Gastroesophageal sphincter (tissue), 3 donors: ENCODE measurements around the gene SPRN.

Experiments used
- POLR2A ChIP-seq, 2 donors: fragments of 450-650 bp; IDR thresholded peaks; one replicate each; pipeline ENCODE4 v1.6.1; 2017; ENCODE audit warnings: antibody characterized with exemption in 2 of 2, mild to moderate bottlenecking in 2 of 2, moderate library complexity in 1 of 2
- TF ChIP-seq, protein P1 (sequence below), 4 experiments: fragments of 200-600 bp in 2 of 4; fragments of 450-650 bp in 2 of 4; sonication (generic) in 1 of 4; IDR thresholded peaks; one replicate each; pipeline ENCODE4 v1.5.1; 2017 to 2019; ENCODE audit warnings: antibody characterized with exemption in 4 of 4, mild to moderate bottlenecking in 2 of 4, moderate library complexity in 2 of 4

DNA sequence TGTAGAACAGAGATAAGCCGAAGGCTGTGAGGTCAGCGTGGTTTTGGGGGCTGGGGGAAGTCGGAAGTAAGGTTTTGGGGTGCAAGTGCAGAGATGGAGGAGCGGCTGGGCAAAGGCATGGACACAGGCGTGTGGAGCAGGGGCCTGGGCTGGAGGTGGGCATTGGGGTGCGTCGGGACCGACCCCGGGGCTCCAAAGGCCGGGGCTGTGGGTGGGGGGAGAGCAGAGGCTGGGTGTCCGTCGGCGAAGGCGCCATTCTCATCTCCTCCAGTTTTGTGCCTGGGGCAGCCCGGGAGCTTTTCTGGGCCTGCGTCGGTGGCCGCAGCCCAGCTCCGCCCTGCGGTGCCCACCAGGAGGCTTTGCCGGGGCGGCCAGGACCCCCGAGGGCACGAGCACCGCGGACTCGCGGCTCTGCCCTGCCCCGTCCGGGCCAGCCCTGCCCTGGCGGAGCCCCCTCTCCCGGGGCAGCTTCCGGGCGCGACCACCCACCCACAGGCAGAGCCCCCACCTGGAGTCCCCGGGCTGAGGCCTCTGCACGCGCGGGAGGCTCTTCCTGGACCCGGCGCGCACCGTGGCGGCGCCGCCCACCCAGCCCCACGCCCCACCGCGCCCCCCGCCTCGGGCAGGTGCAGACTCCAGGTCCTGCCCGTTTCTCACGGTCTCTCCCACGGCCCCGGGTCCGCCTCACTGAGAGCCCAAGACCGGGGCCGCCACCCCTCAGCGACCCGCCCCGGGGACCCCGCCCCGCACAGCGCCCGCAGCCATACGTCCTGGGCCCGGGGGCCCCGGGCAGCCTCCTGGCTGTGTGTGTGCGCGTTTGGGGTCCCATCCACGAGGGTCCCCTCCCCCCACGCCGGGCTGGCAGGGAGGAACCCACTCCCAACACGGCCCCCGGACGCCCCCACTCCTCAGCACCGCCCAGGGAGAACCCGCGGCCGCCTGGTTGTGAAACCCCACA lies 21.6 kb upstream of the SPRN start:
- TF ChIP-seq, protein P1, sequence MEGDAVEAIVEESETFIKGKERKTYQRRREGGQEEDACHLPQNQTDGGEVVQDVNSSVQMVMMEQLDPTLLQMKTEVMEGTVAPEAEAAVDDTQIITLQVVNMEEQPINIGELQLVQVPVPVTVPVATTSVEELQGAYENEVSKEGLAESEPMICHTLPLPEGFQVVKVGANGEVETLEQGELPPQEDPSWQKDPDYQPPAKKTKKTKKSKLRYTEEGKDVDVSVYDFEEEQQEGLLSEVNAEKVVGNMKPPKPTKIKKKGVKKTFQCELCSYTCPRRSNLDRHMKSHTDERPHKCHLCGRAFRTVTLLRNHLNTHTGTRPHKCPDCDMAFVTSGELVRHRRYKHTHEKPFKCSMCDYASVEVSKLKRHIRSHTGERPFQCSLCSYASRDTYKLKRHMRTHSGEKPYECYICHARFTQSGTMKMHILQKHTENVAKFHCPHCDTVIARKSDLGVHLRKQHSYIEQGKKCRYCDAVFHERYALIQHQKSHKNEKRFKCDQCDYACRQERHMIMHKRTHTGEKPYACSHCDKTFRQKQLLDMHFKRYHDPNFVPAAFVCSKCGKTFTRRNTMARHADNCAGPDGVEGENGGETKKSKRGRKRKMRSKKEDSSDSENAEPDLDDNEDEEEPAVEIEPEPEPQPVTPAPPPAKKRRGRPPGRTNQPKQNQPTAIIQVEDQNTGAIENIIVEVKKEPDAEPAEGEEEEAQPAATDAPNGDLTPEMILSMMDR (IDR thresholded peaks at IDR 0.05): no peak
- no peak for TF ChIP-seq POLR2A (IDR thresholded peaks at IDR 0.05)
